ENCODE measurements around the gene TNFAIP1.
"Not testable (repeated sequence)": the region's sequence is repeated elsewhere in the genome, so short reads cannot be mapped to it uniquely, and the experiment has no call there.

The TNFAIP1 gene

GRCh38 chr17:28324781-28325180 lies 10.8 kb upstream of the TNFAIP1 start:
- no peak for DNase-seq (ENCODE audit: low read depth in 2 of 2)

DNA sequence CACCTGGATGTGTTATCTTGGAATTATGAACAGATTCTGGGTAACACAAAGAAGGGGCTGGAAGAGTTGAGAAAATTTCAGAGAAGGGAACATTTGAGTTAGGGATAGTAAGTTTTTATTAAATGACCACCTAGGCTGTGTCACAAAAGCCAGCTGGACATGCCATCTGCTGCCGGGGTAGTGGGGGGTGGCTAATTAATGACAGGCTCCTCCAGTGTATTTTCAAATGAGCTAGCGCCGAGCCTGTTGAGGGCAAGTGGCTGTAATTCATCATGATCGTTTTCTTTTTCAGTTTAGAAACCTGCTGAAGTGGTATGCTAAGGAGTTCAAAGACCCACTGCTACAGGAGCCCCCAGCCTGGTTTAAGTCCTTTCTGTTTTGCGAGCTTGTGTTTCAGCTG lies 10.3 kb upstream of the TNFAIP1 start:
- no peak for DNase-seq (ENCODE audit: low read depth in 2 of 2)

DNA sequence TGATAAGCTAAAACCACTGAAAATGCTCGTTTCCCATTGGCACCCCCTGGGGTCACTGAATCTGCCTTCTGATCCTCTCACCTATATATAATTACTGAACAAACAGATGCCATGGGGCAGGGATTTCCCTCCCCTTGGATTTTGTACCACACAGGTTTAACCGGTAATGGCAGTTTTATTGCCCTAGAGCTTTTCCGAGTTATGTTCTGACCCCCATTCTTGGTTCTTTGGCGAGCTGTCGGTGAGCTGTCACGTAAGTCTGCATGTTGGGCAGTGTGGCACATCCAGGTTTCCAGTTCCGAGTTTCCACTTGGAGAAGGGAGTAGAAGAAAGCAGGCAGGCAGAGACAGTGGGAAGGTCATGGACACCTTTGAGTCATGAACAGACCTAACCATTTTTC lies 9.4 kb upstream of the TNFAIP1 start:
- no peak for DNase-seq (ENCODE audit: low read depth in 2 of 2)

DNA sequence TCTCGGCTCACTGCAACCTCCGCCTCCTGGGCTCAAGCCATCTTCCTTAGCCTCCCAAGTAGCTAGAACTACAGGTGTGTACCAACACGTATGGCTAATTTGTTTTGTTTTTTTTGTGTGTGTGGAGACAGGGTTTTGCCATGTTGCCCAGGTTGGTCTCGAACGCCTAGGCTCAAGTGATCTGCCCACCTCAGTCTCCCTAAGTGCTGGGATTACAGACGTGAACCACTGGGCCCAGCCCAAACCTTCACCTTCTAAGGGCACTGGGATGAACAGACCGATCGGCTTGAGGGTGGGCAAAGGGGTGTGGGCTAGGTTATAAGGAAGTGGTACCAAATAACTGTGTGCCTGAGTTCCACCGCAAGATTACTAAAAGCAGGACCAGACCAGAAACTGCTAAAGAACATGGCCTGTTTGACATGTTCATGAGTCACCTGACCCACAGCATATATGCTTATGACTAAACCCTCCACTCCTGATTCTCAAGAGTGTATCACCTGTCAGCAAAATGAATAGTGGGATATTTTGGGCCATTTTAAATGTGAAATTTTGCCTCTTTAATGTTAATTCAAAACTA lies 8.4 kb upstream of the TNFAIP1 start:
- DNase-seq (ENCODE audit: low read depth in 2 of 2), result no peak

DNA sequence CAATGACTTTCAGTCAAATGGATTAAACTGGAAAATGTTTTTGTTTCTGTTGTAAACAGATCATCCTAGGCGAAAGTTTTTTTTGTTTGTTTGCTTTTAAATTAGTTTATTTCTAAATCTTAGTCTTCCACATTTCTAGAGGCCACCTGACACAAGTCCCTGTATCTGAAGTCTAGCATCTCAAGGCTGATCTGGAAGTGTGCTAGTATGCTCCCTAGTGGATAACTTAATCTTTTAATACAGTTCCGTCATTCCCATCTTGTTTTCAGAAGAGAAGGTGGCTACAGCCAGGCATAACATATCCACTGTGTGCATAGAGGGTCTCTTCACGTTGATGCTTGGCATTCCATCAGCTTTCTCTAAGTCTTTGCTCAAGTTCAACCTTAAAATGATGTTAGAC lies 7.9 kb upstream of the TNFAIP1 start:
- DNase-seq (ENCODE audit: low read depth in 2 of 2), result no peak

DNA sequence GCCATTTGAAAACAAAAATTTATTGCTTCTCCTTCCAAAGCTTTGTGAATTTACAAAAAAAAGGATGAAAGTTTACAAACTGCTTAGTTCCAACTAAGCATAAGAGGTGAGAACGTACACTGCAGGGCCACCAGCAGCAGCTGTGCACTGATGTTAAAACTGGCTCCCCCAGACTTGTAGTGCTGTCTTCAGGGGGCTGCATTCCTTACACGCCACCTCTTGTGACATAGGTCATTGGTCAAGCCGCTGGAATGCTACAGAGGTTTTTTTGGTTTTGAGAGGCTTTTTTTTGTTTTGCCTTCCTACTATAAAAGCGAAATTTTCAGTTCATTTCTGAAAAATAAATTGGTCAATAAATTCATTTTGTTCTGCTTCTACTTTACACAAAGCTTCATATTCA lies 7.2 kb upstream of the TNFAIP1 start:
- DNase-seq (ENCODE audit: low read depth in 2 of 2), result no peak

GRCh38 chr17:28330671-28331070 lies 4.9 kb upstream of the TNFAIP1 start:
- no peak for DNase-seq (ENCODE audit: low read depth in 2 of 2)

DNA sequence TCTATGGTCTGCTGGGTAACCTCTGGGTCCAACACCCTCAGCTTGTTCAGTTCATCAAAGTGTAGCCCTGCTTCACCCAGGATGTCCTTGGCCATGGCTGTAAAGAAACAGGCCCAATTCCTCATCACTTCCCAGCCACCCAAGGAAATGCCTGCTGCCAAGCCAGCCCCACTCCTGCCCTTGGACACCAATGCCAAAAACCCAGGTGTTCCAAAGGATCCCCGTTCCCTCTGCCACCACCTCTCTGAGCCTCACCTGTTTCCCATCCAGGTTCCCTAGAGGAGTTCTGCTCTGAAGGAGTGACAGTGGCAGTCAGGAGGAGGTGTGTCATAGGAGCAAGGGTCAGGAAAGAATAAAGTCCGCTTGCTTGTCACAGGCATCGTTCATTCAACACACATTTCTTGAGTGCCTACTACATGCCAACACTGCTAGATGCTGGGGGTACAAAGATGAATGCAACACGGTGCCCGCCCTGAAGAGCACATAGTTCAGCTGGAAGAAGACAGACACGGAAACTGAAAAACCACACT lies 3.6 kb upstream of the TNFAIP1 start:
- no peak for DNase-seq (ENCODE audit: low read depth in 2 of 2)

GRCh38 chr17:28333083-28333746 lies 2.3 kb upstream of the TNFAIP1 start:
- DNase-seq (ENCODE audit: low read depth in 2 of 2), result no peak

GRCh38 chr17:28334171-28334570 lies 1.4 kb upstream of the TNFAIP1 start:
- no peak for DNase-seq (ENCODE audit: low read depth in 2 of 2)

DNA sequence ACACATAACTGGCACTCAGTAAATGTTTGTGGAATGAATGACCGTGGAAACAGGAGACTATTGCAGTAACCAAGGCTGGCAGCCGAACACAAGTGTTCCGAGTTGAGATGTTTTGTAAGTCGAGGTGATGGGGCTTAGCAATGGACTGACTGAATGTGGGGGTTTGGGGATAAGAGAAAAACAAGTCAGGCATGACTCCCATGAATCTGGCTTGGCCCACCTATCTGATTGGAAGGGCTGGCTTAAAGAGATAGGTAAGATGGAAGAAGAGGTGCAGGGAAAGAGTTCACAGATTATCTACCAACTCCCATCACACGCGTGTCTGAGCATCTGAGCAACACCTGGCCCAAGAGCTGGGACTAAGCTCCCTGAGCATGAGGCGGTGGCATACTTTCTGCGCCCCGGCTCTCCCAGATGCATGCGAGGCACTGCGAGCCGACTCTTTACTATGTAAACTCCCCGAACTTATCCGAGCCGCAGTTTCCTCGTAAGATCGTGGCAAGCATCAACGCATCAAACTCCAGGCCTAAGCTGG lies 828 bp upstream of the TNFAIP1 start:
- DNase-seq (ENCODE audit: low read depth in 2 of 2), result no peak

- DNase-seq (ENCODE audit: low read depth in 2 of 2), result no peak
Observed at GRCh38 chr17:28335959-28336871, 654 bp downstream of the TNFAIP1 start.

- DNase-seq (ENCODE audit: low read depth in 2 of 2), result no peak
Observed at GRCh38 chr17:28338056-28338768, 2.7 kb downstream of the TNFAIP1 start.

DNA sequence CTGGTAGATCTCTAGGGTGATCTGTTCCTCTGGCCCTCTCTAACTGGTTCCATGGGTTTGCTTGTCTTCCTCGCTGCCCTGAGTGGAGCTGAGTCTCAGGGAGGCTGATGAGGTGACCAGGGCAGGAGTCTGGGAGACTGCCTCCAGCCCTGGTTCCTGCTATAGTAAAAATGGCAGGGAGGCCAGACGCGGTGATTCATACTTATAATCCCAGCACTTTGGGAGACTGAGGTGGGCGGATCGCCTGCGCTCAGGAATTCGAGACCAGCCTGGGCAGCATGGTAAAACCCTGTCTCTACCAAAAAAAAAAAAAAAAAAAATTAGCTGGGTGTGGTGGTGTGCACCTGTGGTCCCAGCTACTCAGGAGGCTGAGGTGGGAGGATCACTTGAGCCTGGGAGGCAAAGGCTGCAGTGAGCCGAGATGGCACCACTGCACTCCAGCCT lies 3.2 kb downstream of the TNFAIP1 start:
- DNase-seq (ENCODE audit: low read depth in 2 of 2), result not testable (repeated sequence)

DNA sequence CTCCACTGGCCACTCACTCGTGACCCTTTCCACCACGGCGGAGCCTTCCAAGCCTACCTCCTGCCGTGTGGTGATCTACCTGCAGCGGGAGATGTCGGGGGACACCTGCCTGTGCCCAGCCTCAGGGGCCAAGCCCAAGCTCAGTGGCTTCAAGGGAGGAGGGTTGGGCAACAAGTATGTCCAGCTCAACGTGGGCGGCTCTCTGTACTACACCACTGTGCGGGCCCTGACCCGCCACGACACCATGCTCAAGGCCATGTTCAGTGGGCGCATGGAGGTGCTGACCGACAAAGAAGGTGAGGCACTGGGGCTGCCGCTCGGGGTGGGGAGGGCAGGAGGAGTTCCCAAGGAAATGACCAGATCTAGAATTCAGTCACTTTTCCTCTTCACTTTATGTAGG lies 3.9 kb downstream of the TNFAIP1 start:
- no peak for DNase-seq (ENCODE audit: low read depth in 2 of 2)

DNA sequence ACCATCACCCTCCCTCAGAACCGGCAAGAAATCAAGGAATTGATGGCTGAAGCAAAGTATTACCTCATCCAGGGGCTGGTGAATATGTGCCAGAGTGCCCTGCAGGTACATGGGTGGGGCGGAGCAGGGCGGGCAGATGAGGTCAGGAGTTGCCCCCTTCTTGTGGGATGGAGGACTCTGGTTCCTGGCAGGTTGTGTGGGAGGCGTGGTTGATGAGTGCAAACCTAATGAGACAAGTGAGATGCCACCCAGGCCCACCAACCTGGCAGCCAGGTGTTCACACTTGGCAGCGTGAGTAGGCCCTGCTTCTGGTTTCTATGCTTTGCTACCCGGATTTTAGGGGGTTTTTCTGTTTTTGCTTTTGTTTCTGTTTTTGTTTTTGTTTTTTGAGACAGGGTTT lies 4.8 kb downstream of the TNFAIP1 start:
- no peak for DNase-seq (ENCODE audit: low read depth in 2 of 2)

- no peak for DNase-seq (ENCODE audit: low read depth in 2 of 2)
Observed at GRCh38 chr17:28341516-28341915, 6.0 kb downstream of the TNFAIP1 start.

- DNase-seq (ENCODE audit: low read depth in 2 of 2), result no peak
Observed at GRCh38 chr17:28342313-28342712, 6.8 kb downstream of the TNFAIP1 start.

DNA sequence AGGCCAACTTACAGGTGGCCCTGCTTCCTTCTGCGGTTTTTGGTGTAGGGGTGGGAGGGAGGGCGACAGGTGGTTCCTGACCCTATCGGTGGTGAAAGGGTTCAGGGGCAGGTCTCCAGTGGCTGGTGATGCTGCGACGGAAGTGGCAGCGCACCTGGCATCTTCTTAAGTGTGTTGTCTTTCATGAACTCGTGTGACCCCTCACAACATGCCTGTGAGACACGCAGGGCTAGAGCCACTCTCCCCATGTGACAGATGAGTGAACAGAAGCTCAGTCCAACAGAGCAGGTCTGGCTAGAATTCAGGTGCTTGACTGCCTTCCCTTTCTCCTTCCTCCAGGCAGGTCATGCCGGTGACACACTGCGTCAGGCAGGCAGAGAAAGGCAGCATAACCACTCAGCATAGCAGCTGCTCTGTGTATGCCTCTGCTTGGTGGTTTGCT lies 8.0 kb downstream of the TNFAIP1 start:
- no peak for DNase-seq (ENCODE audit: low read depth in 2 of 2)

GRCh38 chr17:28344011-28344410 lies 8.4 kb downstream of the TNFAIP1 start:
- DNase-seq (ENCODE audit: low read depth in 2 of 2), result no peak

- no peak for DNase-seq (ENCODE audit: low read depth in 2 of 2)
Observed at GRCh38 chr17:28344435-28344901, 8.9 kb downstream of the TNFAIP1 start.
